Right atrium auricular region (tissue), 2 donors: ENCODE measurements around the gene AMPH. TPM values are rescaled to one million over a fixed set of nuclear protein-coding genes. Genes with fewer than 3 reads are reported as not detected.

Experiments used
- DNase-seq: peaks from one replicate; pipeline ENCODE4 v3.0.0-alpha.2; 2019; ENCODE audit warnings: low spot score
- H3K27ac ChIP-seq, 2 donors: fragments of 200-600 bp; sonication (generic); 1 replicate in 1 of 2; 2 replicates in 1 of 2; pipeline ENCODE4 v1.5.1; 2016 to 2019
- H3K27me3 ChIP-seq, 2 donors: fragments of 200-600 bp; sonication (generic); one replicate each; pipeline versions ENCODE4 v1.5.1 to v1.6.0; 2017 to 2019
- H3K36me3 ChIP-seq: fragments of 200-600 bp; sonication (generic); one replicate; pipeline ENCODE4 v1.5.1; 2016
- H3K4me1 ChIP-seq, 2 donors: fragments of 200-600 bp; sonication (generic); one replicate each; pipeline versions ENCODE4 v1.5.1 to v1.6.0; 2017 to 2019
- H3K4me3 ChIP-seq, 2 donors: fragments of 200-600 bp; sonication (generic); 1 replicate in 1 of 2; 2 replicates in 1 of 2; pipeline ENCODE4 v1.5.1; 2017 to 2019; ENCODE audit warnings: mild to moderate bottlenecking in 1 of 2, moderate library complexity in 1 of 2
- H3K9me3 ChIP-seq, 2 donors: fragments of 200-600 bp; sonication (generic); one replicate each; pipeline ENCODE4 v1.5.1; 2019
- CTCF ChIP-seq, 2 donors: fragments of 200-600 bp; sonication (generic); IDR thresholded peaks; one replicate each; pipeline ENCODE4 v1.5.1; 2019; ENCODE audit warnings: antibody characterized with exemption in 2 of 2
- total RNA-seq, 2 donors: library from RNA; depleted of rRNA; stranded (reverse); fragments of >200 nt; gene quantifications; one replicate each; pipeline ENCODE4 v1.1.0, GENCODE V29; 2016

AMPH gene
- total RNA-seq, 2 donors from 2014 or later, result 5.3 to 9.0 TPM

DNA sequence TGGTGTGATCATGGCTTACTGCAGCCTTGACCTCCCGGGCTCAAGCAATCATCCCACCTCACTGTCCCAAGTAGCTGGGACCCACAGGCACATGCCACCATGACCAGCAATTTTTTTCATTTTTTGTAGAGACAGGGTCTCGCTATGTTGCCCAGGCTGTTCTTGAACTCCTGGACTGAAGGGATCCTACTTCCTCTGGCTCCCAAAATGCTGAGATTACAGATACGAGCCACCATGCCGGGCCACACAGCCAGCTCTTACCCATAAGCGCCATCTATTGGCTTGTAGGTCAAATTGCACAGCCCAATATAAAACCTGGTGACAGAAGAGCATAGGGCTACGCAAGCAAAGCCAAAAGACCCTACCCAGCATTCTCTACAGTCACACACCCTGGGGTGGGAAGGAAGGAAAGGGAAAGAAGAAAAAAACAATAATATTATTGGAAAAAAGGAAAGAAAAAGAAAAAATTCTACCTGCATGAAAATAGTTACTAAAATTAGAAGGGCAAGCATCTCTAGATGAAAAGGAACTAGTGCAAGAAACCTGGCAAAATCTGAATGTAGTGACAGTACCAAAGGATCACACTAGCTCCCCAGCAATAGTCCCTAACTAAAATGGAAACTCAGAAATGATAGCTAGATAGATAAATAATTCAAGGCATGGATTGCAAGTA, 29.4 kb upstream of the AMPH start:
- H3K9me3 ChIP-seq, result no peaks in the 10 kb centered on the region
- H3K4me3 ChIP-seq, result no peak overlapping the region
- H3K36me3 ChIP-seq, result no peaks in the 10 kb centered on the region
- peak; percentile 26 to 72 for TF ChIP-seq CTCF (IDR thresholded peaks at IDR 0.05)
- no peak overlapping the region for H3K27ac ChIP-seq
- H3K4me1 ChIP-seq, result no peaks in the 10 kb centered on the region
- H3K27me3 ChIP-seq, result no peaks in the 10 kb centered on the region
- no peak for DNase-seq

DNA sequence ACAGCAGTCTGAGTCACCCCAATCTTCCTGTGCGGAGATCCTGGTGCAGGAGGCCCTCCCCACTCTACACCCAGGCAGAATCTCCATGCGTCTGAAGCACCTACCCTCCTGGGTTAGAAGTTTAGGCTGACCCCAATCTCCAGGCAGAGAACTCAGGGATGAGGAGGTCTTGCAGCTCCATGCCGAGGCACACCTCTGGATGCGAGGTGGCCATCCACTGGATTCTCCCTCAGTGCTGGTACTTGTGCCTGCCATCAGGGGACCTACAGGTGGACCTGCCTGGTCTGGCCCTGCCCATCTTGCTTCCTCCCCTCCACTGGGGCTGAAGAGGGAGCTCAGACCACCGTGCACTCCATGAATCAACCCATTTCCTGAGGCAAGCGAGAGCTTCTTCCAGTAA, 28.8 kb upstream of the AMPH start:
- Histone ChIP-seq H3K4me1 (no peaks in the 10 kb centered on the region), H3K36me3 (no peaks in the 10 kb centered on the region), H3K9me3 (no peaks in the 10 kb centered on the region), H3K27ac (no peak overlapping the region), H3K4me3 (no peak overlapping the region), H3K27me3 (no peaks in the 10 kb centered on the region)
- no peak for TF ChIP-seq CTCF (IDR thresholded peaks at IDR 0.05)
- DNase-seq, result no peak

- no peaks in the 10 kb centered on the region for H3K36me3 ChIP-seq
These were observed 27.7 kb upstream of the AMPH start for GRCh38 chr7:38658921-38659320.

DNA sequence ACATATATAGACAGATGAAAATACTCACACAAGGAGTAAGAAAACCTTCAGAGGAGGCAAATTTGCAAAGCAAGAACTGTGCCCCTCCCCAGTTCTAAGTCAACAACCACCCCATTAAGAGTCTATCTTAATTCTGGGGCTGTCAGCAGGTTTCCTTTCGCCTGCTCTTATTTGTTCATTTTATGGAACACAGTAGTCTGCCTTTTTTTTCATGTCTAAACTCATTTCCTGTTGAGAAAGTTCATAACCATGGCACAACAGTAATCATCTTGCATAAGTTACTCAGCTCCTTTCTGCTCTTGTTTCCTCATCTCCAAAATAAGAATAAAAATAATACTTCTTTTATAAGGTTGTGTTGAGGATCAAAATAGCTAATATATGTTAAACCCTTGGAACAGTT, 25.8 kb upstream of the AMPH start:
- no peak overlapping the region for H3K27ac ChIP-seq
- H3K27me3 ChIP-seq, result no peaks in the 10 kb centered on the region
- H3K4me3 ChIP-seq, result no peak overlapping the region
- H3K4me1 ChIP-seq, result no peaks in the 10 kb centered on the region
- H3K9me3 ChIP-seq, result no peaks in the 10 kb centered on the region
- no peaks in the 10 kb centered on the region for H3K36me3 ChIP-seq
- TF ChIP-seq CTCF (IDR thresholded peaks at IDR 0.05), result no peak
- no peak for DNase-seq

More at GRCh38 chr7:38658921-38659320, 27.7 kb upstream of the AMPH start:
- Histone ChIP-seq H3K27me3 (no peaks in the 10 kb centered on the region), H3K9me3 (no peaks in the 10 kb centered on the region), H3K27ac (no peak overlapping the region), H3K4me1 (no peaks in the 10 kb centered on the region), H3K4me3 (no peak overlapping the region)
- no peak for DNase-seq
- TF ChIP-seq CTCF (IDR thresholded peaks at IDR 0.05), result no peak

GRCh38 chr7:38655833-38656774, 24.9 kb upstream of the AMPH start:
- Histone ChIP-seq H3K4me3 (no peak overlapping the region), H3K9me3 (no peaks in the 10 kb centered on the region), H3K27me3 (no peaks in the 10 kb centered on the region), H3K27ac (peak overlapping the region in 1 of 2 donors; percentile 29), H3K36me3 (no peaks in the 10 kb centered on the region), H3K4me1 (no peaks in the 10 kb centered on the region)
- no peak for DNase-seq
- TF ChIP-seq CTCF (IDR thresholded peaks at IDR 0.05), result no peak
